Stomach (tissue), 9 donors: ENCODE data around the gene PCARE. TPM values are rescaled to one million over a fixed set of nuclear protein-coding genes. Genes with fewer than 3 reads are reported as not detected.

ENCODE experiments used
- DNase-seq, 2 donors: peaks; one replicate each; pipeline versions ENCODE4 v3.0.0 to v3.0.0-alpha.2; 2013 to 2019
- H3K27ac ChIP-seq, 5 donors: fragments of 200-600 bp in 4 of 5; sonication (generic) in 4 of 5; one replicate each; pipeline ENCODE4 v1.5.1; 2013 to 2019; ENCODE audit warnings: mild to moderate bottlenecking in 1 of 5, moderate library complexity in 1 of 5
- H3K27me3 ChIP-seq, 3 donors: fragments of 200-600 bp; sonication (generic); one replicate each; pipeline ENCODE4 v1.5.1; 2017 to 2019; ENCODE audit warnings: mixed run types in 1 of 3
- H3K36me3 ChIP-seq, 4 donors: fragments of 200-600 bp; sonication (generic); 1 replicate in 3 of 4; 2 replicates in 1 of 4; pipeline ENCODE4 v1.5.1; 2016 to 2019
- H3K4me1 ChIP-seq, 4 donors: fragments of 200-600 bp; sonication (generic); one replicate each; pipeline ENCODE4 v1.5.1; 2016 to 2019
- H3K4me3 ChIP-seq, 4 donors: fragments of 200-600 bp; sonication (generic) in 3 of 4; one replicate each; pipeline ENCODE4 v1.5.1; 2016 to 2019; ENCODE audit warnings: mild to moderate bottlenecking in 1 of 4
- H3K9me3 ChIP-seq, 4 donors: fragments of 200-600 bp; sonication (generic); one replicate each; pipeline ENCODE4 v1.5.1; 2016 to 2019
- EP300 ChIP-seq: sonication (generic); formaldehyde crosslinking; IDR thresholded peaks from one replicate; pipeline ENCODE4 v1.6.1; 2017; ENCODE audit warnings: antibody characterized with exemption
- POLR2A ChIP-seq, 4 donors: fragments of 450-650 bp; IDR thresholded peaks; one replicate each; pipeline ENCODE4 v1.6.1; 2016; ENCODE audit warnings: antibody characterized with exemption in 4 of 4, control low read depth in 2 of 4, mild to moderate bottlenecking in 1 of 4, moderate library complexity in 1 of 4
- POLR2AphosphoS5 ChIP-seq, 3 donors: sonication (generic); formaldehyde crosslinking; IDR thresholded peaks; one replicate each; pipeline ENCODE4 v1.6.1; 2016; ENCODE audit warnings: antibody characterized with exemption in 3 of 3
- WGBS, 5 donors: extraction: QIAGEN DNeasy Blood & Tissue Kit in 3 of 5; methylation state at CpG; one replicate each; pipeline versions ENCODE4 v1.1.5 to v1.1.7; 2013 to 2018; 5-methylcytosine and 5-hydroxymethylcytosine counted together
- intact Hi-C: fragments of 100-400 bp; cut with DNase I; formaldehyde crosslinking; loops from one replicate; pipeline ENCODE4 v1.15.1; 2023; ENCODE audit warnings: low total_unique reads
- polyA plus RNA-seq, 3 donors: library from polyadenylated mRNA; stranded (reverse); fragments of 200-250 nt; gene quantifications; one replicate each; pipeline ENCODE4 v1.2.3, GENCODE V29; 2013
- total RNA-seq, 5 donors: library from RNA; depleted of rRNA; stranded (reverse); fragments of >200 nt; gene quantifications; one replicate each; pipeline versions ENCODE4 v1.1.0 to v1.2.3, GENCODE V29; 2014 to 2016
- TF ChIP-seq, protein P1 (sequence below), 7 experiments: fragments of 450-650 bp in 4 of 7; fragments of 200-600 bp in 3 of 7; sonication (generic) in 3 of 7; IDR thresholded peaks; one replicate each; pipeline ENCODE4 v1.5.1; 2016 to 2019; ENCODE audit warnings: antibody characterized with exemption in 7 of 7, control low read depth in 2 of 7, mild to moderate bottlenecking in 1 of 7
- donor health status: healthy with polysubstance abuse.
- donor health status: Bipolar disorder and iron deficiency.
- donor health status: healthy.

Gene PCARE
- total and polyA plus RNA-seq, 8 donors = 0.06 to 2.9 (median 0.08) TPM; not detected in 5

- no peak for TF ChIP-seq EP300
- TF ChIP-seq POLR2A (IDR thresholded peaks at IDR 0.05) = no peak
- Histone ChIP-seq H3K4me3 (no peak overlapping the region), H3K9me3 (no peaks in the 10 kb centered on the region), H3K27me3 (no peaks in the 10 kb centered on the region), H3K4me1 (no peaks in the 10 kb centered on the region), H3K36me3 (no peaks in the 10 kb centered on the region), H3K27ac (no peak overlapping the region)
- no peak for DNase-seq
- intact Hi-C loops = no loop called here
- 84 to 97% (median 95%) methylated on average over 1 of the region's 1 CpG for WGBS, 5 donors
Measured at GRCh38 chr2:29055601-29056000, 18.7 kb downstream of the PCARE start.

DNA sequence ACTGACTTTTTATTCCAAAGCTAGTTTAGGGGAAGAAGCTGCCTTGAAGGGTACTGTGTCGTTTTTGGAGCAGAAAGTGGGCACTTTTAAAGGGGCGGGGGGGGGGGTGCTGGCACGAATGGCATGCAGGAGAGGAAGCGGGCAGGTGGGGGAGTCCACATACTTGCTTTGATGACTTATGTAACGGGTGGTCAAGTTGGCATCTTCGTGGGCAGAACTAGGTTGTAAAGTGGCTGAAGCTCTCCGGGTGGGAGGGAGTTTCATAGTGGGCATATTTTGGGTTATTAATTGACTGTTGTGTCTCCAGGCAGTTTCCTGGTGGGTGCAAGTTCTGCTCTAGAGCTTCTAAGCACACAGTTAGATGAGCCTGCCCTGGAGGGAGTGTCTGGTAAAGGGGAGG lies 19.9 kb downstream of the PCARE start:
- DNase-seq = no peak
- H3K27ac ChIP-seq = no peak overlapping the region
- H3K27me3 ChIP-seq = no peaks in the 10 kb centered on the region
- no peaks in the 10 kb centered on the region for H3K36me3 ChIP-seq
- no peaks in the 10 kb centered on the region for H3K9me3 ChIP-seq
- intact Hi-C loops = no loop called here
- no peak for TF ChIP-seq POLR2A (IDR thresholded peaks at IDR 0.05)
- TF ChIP-seq, protein P1, sequence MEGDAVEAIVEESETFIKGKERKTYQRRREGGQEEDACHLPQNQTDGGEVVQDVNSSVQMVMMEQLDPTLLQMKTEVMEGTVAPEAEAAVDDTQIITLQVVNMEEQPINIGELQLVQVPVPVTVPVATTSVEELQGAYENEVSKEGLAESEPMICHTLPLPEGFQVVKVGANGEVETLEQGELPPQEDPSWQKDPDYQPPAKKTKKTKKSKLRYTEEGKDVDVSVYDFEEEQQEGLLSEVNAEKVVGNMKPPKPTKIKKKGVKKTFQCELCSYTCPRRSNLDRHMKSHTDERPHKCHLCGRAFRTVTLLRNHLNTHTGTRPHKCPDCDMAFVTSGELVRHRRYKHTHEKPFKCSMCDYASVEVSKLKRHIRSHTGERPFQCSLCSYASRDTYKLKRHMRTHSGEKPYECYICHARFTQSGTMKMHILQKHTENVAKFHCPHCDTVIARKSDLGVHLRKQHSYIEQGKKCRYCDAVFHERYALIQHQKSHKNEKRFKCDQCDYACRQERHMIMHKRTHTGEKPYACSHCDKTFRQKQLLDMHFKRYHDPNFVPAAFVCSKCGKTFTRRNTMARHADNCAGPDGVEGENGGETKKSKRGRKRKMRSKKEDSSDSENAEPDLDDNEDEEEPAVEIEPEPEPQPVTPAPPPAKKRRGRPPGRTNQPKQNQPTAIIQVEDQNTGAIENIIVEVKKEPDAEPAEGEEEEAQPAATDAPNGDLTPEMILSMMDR (IDR thresholded peaks at IDR 0.05) = no peak
- TF ChIP-seq POLR2AphosphoS5 (IDR thresholded peaks at IDR 0.05) = no peak
- TF ChIP-seq EP300 = no peak
- WGBS, 5 donors = 67 to 84% (median 80%) methylated on average over 6 to 7 of the region's 7 CpGs
- no peaks in the 10 kb centered on the region for H3K4me1 ChIP-seq
- no peak overlapping the region for H3K4me3 ChIP-seq

- no peak overlapping the region for H3K27ac ChIP-seq
- intact Hi-C loops = no loop called here
- no peaks in the 10 kb centered on the region for H3K36me3 ChIP-seq
- peak in 1 of 2 donors; percentile 51 for DNase-seq
- H3K4me1 ChIP-seq = no peaks in the 10 kb centered on the region
- no peaks in the 10 kb centered on the region for H3K9me3 ChIP-seq
- 67 to 80% (median 75%) methylated on average over 5 of the region's 5 CpGs for WGBS, 5 donors
- H3K4me3 ChIP-seq = no peak overlapping the region
- H3K27me3 ChIP-seq = no peaks in the 10 kb centered on the region
- TF ChIP-seq, protein P1 (IDR thresholded peaks at IDR 0.05) = no peak
- TF ChIP-seq EP300 = no peak
Measured at GRCh38 chr2:29053670-29054400, 20.5 kb downstream of the PCARE start.

GRCh38 chr2:29053223-29053622 lies 21.1 kb downstream of the PCARE start:
- Histone ChIP-seq H3K4me1 (no peaks in the 10 kb centered on the region), H3K36me3 (no peaks in the 10 kb centered on the region), H3K27ac (no peak overlapping the region), H3K27me3 (no peaks in the 10 kb centered on the region), H3K9me3 (no peaks in the 10 kb centered on the region), H3K4me3 (no peak overlapping the region)
- intact Hi-C loops = no loop called here
- no peak for TF ChIP-seq POLR2A (IDR thresholded peaks at IDR 0.05)
- no peak for TF ChIP-seq EP300
- TF ChIP-seq POLR2AphosphoS5 (IDR thresholded peaks at IDR 0.05) = no peak
- TF ChIP-seq, protein P1 (IDR thresholded peaks at IDR 0.05) = no peak
- DNase-seq = no peak
- WGBS, 5 donors = 63 to 79% (median 77%) methylated on average over 7 of the region's 7 CpGs

GRCh38 chr2:29052807-29053206 lies 21.5 kb downstream of the PCARE start:
- DNase-seq = no peak
- TF ChIP-seq EP300 (no peak), POLR2A (IDR thresholded peaks at IDR 0.05) (no peak), POLR2AphosphoS5 (IDR thresholded peaks at IDR 0.05) (no peak)
- TF ChIP-seq, protein P1 (IDR thresholded peaks at IDR 0.05) = no peak
- Histone ChIP-seq H3K9me3 (no peaks in the 10 kb centered on the region), H3K36me3 (no peaks in the 10 kb centered on the region), H3K4me3 (no peak overlapping the region), H3K27me3 (no peaks in the 10 kb centered on the region), H3K4me1 (no peaks in the 10 kb centered on the region), H3K27ac (no peak overlapping the region)
- WGBS, 5 donors = 55 to 81% (median 69%) methylated on average over 3 to 6 of the region's 6 CpGs
- intact Hi-C loops = no loop called here
